PFSK-1 (cell line): ENCODE data around the gene LENEP.

ENCODE experiments used
- POLR2AphosphoS5 ChIP-seq: IDR thresholded peaks from 2 replicates; pipeline ENCODE4 v1.6.1; 2012; ENCODE audit warnings: low read depth, mild to moderate bottlenecking, control low read depth, low read length, moderate library complexity
- TF ChIP-seq, protein P1 (sequence below), 2 experiments: IDR thresholded peaks; 2 replicates each; pipeline versions ENCODE4 v1.6.1 to v1.8.0; 2011 to 2012; ENCODE audit warnings: low read depth in 2 of 2, low read length in 2 of 2, control low read depth in 1 of 2, inconsistent platforms in 1 of 2, mild to moderate bottlenecking in 1 of 2, moderate library complexity in 1 of 2; ENCODE audit not compliant: insufficient read depth in 1 of 2

DNA sequence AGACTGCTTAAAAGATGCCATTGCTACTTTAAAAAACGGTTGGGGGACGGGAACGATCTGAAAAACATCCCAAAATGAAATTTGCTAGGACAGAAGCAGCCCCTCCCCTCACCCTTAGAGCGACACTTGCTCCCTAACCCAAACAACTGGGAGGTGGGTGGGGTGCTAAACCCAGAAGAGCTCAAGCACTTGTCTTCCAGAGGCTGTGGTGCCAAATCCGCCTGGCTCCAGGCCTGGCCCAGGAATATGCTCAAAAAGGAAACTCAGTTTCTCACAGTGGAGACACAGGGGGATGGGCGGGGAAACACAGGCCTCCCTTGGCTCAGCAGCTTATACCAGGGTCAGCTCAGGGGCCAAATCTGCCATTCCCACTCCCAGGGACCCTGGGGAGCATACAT is 36.8 kb upstream of the LENEP start:
- TF ChIP-seq POLR2AphosphoS5, result peak; percentile 35; the same call in 1 of the 2 replicates
- TF ChIP-seq, protein P1, sequence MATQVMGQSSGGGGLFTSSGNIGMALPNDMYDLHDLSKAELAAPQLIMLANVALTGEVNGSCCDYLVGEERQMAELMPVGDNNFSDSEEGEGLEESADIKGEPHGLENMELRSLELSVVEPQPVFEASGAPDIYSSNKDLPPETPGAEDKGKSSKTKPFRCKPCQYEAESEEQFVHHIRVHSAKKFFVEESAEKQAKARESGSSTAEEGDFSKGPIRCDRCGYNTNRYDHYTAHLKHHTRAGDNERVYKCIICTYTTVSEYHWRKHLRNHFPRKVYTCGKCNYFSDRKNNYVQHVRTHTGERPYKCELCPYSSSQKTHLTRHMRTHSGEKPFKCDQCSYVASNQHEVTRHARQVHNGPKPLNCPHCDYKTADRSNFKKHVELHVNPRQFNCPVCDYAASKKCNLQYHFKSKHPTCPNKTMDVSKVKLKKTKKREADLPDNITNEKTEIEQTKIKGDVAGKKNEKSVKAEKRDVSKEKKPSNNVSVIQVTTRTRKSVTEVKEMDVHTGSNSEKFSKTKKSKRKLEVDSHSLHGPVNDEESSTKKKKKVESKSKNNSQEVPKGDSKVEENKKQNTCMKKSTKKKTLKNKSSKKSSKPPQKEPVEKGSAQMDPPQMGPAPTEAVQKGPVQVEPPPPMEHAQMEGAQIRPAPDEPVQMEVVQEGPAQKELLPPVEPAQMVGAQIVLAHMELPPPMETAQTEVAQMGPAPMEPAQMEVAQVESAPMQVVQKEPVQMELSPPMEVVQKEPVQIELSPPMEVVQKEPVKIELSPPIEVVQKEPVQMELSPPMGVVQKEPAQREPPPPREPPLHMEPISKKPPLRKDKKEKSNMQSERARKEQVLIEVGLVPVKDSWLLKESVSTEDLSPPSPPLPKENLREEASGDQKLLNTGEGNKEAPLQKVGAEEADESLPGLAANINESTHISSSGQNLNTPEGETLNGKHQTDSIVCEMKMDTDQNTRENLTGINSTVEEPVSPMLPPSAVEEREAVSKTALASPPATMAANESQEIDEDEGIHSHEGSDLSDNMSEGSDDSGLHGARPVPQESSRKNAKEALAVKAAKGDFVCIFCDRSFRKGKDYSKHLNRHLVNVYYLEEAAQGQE (IDR thresholded peaks at IDR 0.05; ENCODE audit: insufficient read depth in 1 of 2, low read depth in 2 of 2, low read length in 2 of 2), result no peak
